GM12892 (cell line): ENCODE measurements around the gene AXDND1.
"Not testable (repeated sequence)": the region's sequence is repeated elsewhere in the genome, so short reads cannot be mapped to it uniquely, and the experiment has no call there.

Experiments used
- DNase-seq: peaks from one replicate; pipeline ENCODE4 v3.0.0; 2011; ENCODE audit not compliant: insufficient read length
- FAIRE-seq: peaks from 2 replicates; lab custom pipeline; 2011; peaks lifted over from hg19 to GRCh38; lab: Jason Lieb, UNC
- POLR2A ChIP-seq: IDR thresholded peaks from 2 replicates; pipeline ENCODE4 v1.6.1; 2011; ENCODE audit warnings: low read depth, low read length, control low read depth
- POLR2AphosphoS5 ChIP-seq: IDR thresholded peaks from 2 replicates; pipeline ENCODE4 v1.6.1; 2011; ENCODE audit warnings: low read depth, low read length, control low read depth
- TAF1 ChIP-seq: IDR thresholded peaks from 2 replicates; pipeline ENCODE4 v1.6.1; 2011; ENCODE audit warnings: low read depth, mild to moderate bottlenecking, control low read depth, low read length, borderline replicate concordance

The AXDND1 gene

GRCh38 chr1:179506199-179506598 lies 140.4 kb downstream of the AXDND1 start:
- FAIRE-seq (no peak), DNase-seq (no peak)
- no peak for TF ChIP-seq TAF1
- TF ChIP-seq POLR2AphosphoS5: no peak
- TF ChIP-seq POLR2A: no peak

- TF ChIP-seq POLR2AphosphoS5 (no peak), POLR2A (no peak), TAF1 (no peak)
- FAIRE-seq: no peak
- no peak for DNase-seq
Measured at GRCh38 chr1:179509384-179509783, 143.6 kb downstream of the AXDND1 start.

- TF ChIP-seq POLR2A (no peak), TAF1 (no peak), POLR2AphosphoS5 (no peak)
- no peak for FAIRE-seq
- DNase-seq: no peak
Measured at GRCh38 chr1:179510038-179510437, 144.3 kb downstream of the AXDND1 start.

GRCh38 chr1:179516976-179517705 lies 151.4 kb downstream of the AXDND1 start:
- FAIRE-seq: no peak
- no peak for TF ChIP-seq TAF1
- TF ChIP-seq POLR2A: no peak
- no peak for TF ChIP-seq POLR2AphosphoS5
- no peak for DNase-seq

GRCh38 chr1:179518544-179518943 lies 152.8 kb downstream of the AXDND1 start:
- not testable (repeated sequence) for FAIRE-seq, DNase-seq

- DNase-seq (no peak), FAIRE-seq (no peak)
- TF ChIP-seq POLR2AphosphoS5: no peak
- TF ChIP-seq TAF1: no peak
- no peak for TF ChIP-seq POLR2A
Measured at GRCh38 chr1:179529482-179530195, 163.9 kb downstream of the AXDND1 start.

GRCh38 chr1:179530352-179530751 lies 164.6 kb downstream of the AXDND1 start:
- no peak for DNase-seq

GRCh38 chr1:179541774-179542173 lies 176.0 kb downstream of the AXDND1 start:
- no peak for TF ChIP-seq POLR2AphosphoS5
- no peak for TF ChIP-seq TAF1
- DNase-seq (no peak), FAIRE-seq (no peak)

More at GRCh38 chr1:179530352-179530751, 164.6 kb downstream of the AXDND1 start:
- TF ChIP-seq TAF1 (no peak), POLR2AphosphoS5 (no peak), POLR2A (no peak)
- peak; percentile 21 for FAIRE-seq

GRCh38 chr1:179545321-179545720 lies 179.6 kb downstream of the AXDND1 start:
- DNase-seq (no peak), FAIRE-seq (no peak)
- TF ChIP-seq TAF1 (no peak), POLR2AphosphoS5 (no peak), POLR2A (no peak)

- DNase-seq: no peak
- no peak for FAIRE-seq
Measured at GRCh38 chr1:179547021-179547535, 181.3 kb downstream of the AXDND1 start.

GRCh38 chr1:179548666-179549367 lies 183.0 kb downstream of the AXDND1 start:
- DNase-seq: no peak
- no peak for TF ChIP-seq POLR2AphosphoS5
- no peak for TF ChIP-seq POLR2A
- TF ChIP-seq TAF1: no peak
- no peak for FAIRE-seq

More at GRCh38 chr1:179547021-179547535, 181.3 kb downstream of the AXDND1 start:
- TF ChIP-seq TAF1: no peak
- no peak for TF ChIP-seq POLR2A
- TF ChIP-seq POLR2AphosphoS5: no peak

GRCh38 chr1:179549368-179549700 lies 183.6 kb downstream of the AXDND1 start:
- DNase-seq: no peak
- TF ChIP-seq POLR2A (no peak), POLR2AphosphoS5 (no peak), TAF1 (no peak)
- no peak for FAIRE-seq
